HCT116 (cell line): Measurements from ENCODE around the gene ZMYM2. TPM values are rescaled to one million over a fixed set of nuclear protein-coding genes. Genes with fewer than 3 reads are reported as not detected.

ENCODE experiments used
- ATAC-seq: fragments of 200-7000 bp; cut with Tn5 transposase; 2 replicates; pipeline ENCODE4 v1.9.1; 2020; ENCODE audit warnings: mild to moderate bottlenecking, moderate library complexity
- BruUV-seq: library from RNA; stranded (reverse); fragments of 400-500 nt; replicated peaks from 2 replicates; lab custom pipeline; 2021; lab: Mats Ljungman, UMichigan
- CTCF ChIA-PET: fragments of 300-600 bp; sonication (Branson Sonifier 250); formaldehyde crosslinking; loops from one replicate; lab custom pipeline; 2021; ENCODE audit warnings: antibody characterized with exemption; lab: Charles Lee
- POLR2A ChIA-PET: fragments of 300-600, 350-600 bp; sonication (Branson Sonifier 250); formaldehyde crosslinking; loops from one replicate; lab custom pipeline; 2021; ENCODE audit warnings: antibody characterized with exemption; lab: Charles Lee
- RAD21 ChIA-PET, 2 experiments: fragments of 300-600 bp; sonication (Branson Sonifier 250); formaldehyde crosslinking; loops; one replicate each; lab custom pipeline; 2023; ENCODE audit warnings: low total read pairs in 2 of 2; ENCODE audit not compliant: uncharacterized antibody in 2 of 2, unreplicated experiment in 2 of 2, low non-redundant PET in 1 of 2; lab: Charles Lee
- DNase-seq: peaks from one replicate; pipeline ENCODE4 v3.0.0-alpha.2; 2010; ENCODE audit warnings: low read depth, low spot score
- H2AFZ ChIP-seq: fragments of 200-600 bp; shearing (Covaris generic), sonication (generic); 2 replicates; pipeline ENCODE4 v1.6.1; 2017; ENCODE audit warnings: low read depth, mixed run types, mixed read lengths, antibody characterized with exemption, low read length; ENCODE audit not compliant: poor library complexity, severe bottlenecking
- H3K27ac ChIP-seq: 2 replicates; pipeline ENCODE4 v1.5.1; 2012; ENCODE audit warnings: low read depth, low read length
- H3K27me3 ChIP-seq: fragments of 200-600 bp; sonication (generic); 2 replicates; pipeline ENCODE4 v1.6.1; 2016; ENCODE audit warnings: mixed run types, low read length, mixed read lengths; ENCODE audit not compliant: insufficient read depth
- H3K36me3 ChIP-seq, 2 experiments: fragments of 200-500 bp in 1 of 2; fragments of 200-600 bp in 1 of 2; sonication (Bioruptor generic) in 1 of 2; sonication (generic) in 1 of 2; 2 replicates each; pipeline versions ENCODE4 v1.5.1 to v1.6.1; 2014 to 2016; ENCODE audit warnings: low read length in 2 of 2, inconsistent platforms in 1 of 2, mixed read lengths in 1 of 2, mixed run types in 1 of 2; ENCODE audit not compliant: insufficient read depth in 2 of 2, control insufficient read depth in 1 of 2
- H3K4me1 ChIP-seq, 2 experiments: fragments of 200-600 bp in 1 of 2; sonication (generic) in 1 of 2; 2 replicates each; pipeline versions ENCODE4 v1.5.1 to v1.6.1; 2012 to 2017; ENCODE audit warnings: low read length in 2 of 2, inconsistent platforms in 1 of 2, mild to moderate bottlenecking in 1 of 2, mixed read lengths in 1 of 2, mixed run types in 1 of 2, moderate library complexity in 1 of 2; ENCODE audit not compliant: insufficient read depth in 2 of 2, control insufficient read depth in 1 of 2
- H3K4me2 ChIP-seq: fragments of 200-600 bp; sonication (generic); 2 replicates; pipeline ENCODE4 v1.6.1; 2017; ENCODE audit warnings: mixed run types, low read length, mixed read lengths
- H3K4me3 ChIP-seq, 2 experiments: fragments of 200-600 bp in 1 of 2; sonication (generic) in 1 of 2; replicated peaks in 1 of 2; 2 replicates each; pipeline ENCODE4 v1.5.1; 2011 to 2016; ENCODE audit warnings: low read length in 2 of 2, control low read depth in 1 of 2, low read depth in 1 of 2, mild to moderate bottlenecking in 1 of 2, mixed read lengths in 1 of 2, mixed run types in 1 of 2
- H3K79me2 ChIP-seq: fragments of 200-600 bp; sonication (generic); 2 replicates; pipeline ENCODE4 v1.6.1; 2017; ENCODE audit warnings: mild to moderate bottlenecking, mixed run types, low read length, moderate library complexity, mixed read lengths; ENCODE audit not compliant: insufficient read depth
- H3K9ac ChIP-seq: fragments of 200-600 bp; sonication (generic); 2 replicates; pipeline ENCODE4 v1.6.1; 2016; ENCODE audit warnings: low read length, mixed read lengths
- H3K9me2 ChIP-seq: fragments of 200-600 bp; sonication (generic), shearing (Covaris generic); 2 replicates; pipeline ENCODE4 v1.6.1; 2017; ENCODE audit warnings: mixed run types, mild to moderate bottlenecking, moderate library complexity; ENCODE audit not compliant: insufficient read depth
- H3K9me3 ChIP-seq, 2 experiments: fragments of 200-500 bp in 1 of 2; fragments of 200-600 bp in 1 of 2; sonication (Bioruptor generic) in 1 of 2; sonication (generic) in 1 of 2; 2 replicates each; pipeline ENCODE4 v1.6.1; 2014 to 2017; ENCODE audit warnings: low read length in 2 of 2, mixed read lengths in 2 of 2, inconsistent platforms in 1 of 2, low read depth in 1 of 2, mild to moderate bottlenecking in 1 of 2, mixed run types in 1 of 2, moderate library complexity in 1 of 2; ENCODE audit not compliant: control insufficient read depth in 1 of 2, insufficient read depth in 1 of 2
- H4K20me1 ChIP-seq: fragments of 200-600 bp; sonication (generic), shearing (Covaris generic); 2 replicates; pipeline ENCODE4 v1.6.1; 2017; ENCODE audit warnings: mixed run types, mild to moderate bottlenecking, moderate library complexity; ENCODE audit not compliant: insufficient read depth
- CBX3 ChIP-seq: IDR thresholded peaks from 2 replicates; pipeline ENCODE4 v1.6.1; 2012; ENCODE audit warnings: low read depth
- CEBPB ChIP-seq: IDR thresholded peaks from 2 replicates; pipeline ENCODE4 v1.6.1; 2012; ENCODE audit warnings: low read depth
- EGR1 ChIP-seq: IDR thresholded peaks from 2 replicates; pipeline ENCODE4 v1.6.1; 2012; ENCODE audit warnings: low read depth
- ELF1 ChIP-seq: IDR thresholded peaks from 2 replicates; pipeline ENCODE4 v1.6.1; 2012; ENCODE audit warnings: low read depth, borderline replicate concordance
- EZH2phosphoT487 ChIP-seq: fragments of 200-600 bp; IDR thresholded peaks from 2 replicates; pipeline ENCODE4 v1.6.1; 2018; ENCODE audit warnings: antibody characterized with exemption, borderline replicate concordance
- FOSL1 ChIP-seq: IDR thresholded peaks from 2 replicates; pipeline ENCODE4 v1.6.1; 2012; ENCODE audit warnings: low read depth
- POLR2A ChIP-seq: IDR thresholded peaks from 2 replicates; pipeline ENCODE4 v1.7.0; 2011; ENCODE audit warnings: borderline replicate concordance; ENCODE audit not compliant: insufficient read depth, insufficient read length; ENCODE audit errors: extremely low read depth
- POLR2AphosphoS5 ChIP-seq: IDR thresholded peaks from 2 replicates; pipeline ENCODE4 v1.6.1; 2011; ENCODE audit warnings: mild to moderate bottlenecking, low read depth, low read length, moderate library complexity
- RAD21 ChIP-seq: IDR thresholded peaks from 2 replicates; pipeline ENCODE4 v1.6.1; 2012; ENCODE audit warnings: low read depth, mild to moderate bottlenecking
- SIN3A ChIP-seq: IDR thresholded peaks from 2 replicates; pipeline ENCODE4 v1.6.1; 2012; ENCODE audit warnings: low read depth
- SP1 ChIP-seq: IDR thresholded peaks from 2 replicates; pipeline ENCODE4 v1.6.1; 2012; ENCODE audit warnings: low read depth
- SRF ChIP-seq: IDR thresholded peaks from 2 replicates; pipeline ENCODE4 v1.6.1; 2012; ENCODE audit warnings: low read depth
- TCF7L2 ChIP-seq: IDR thresholded peaks from 2 replicates; pipeline ENCODE4 v1.7.0; 2011; ENCODE audit warnings: borderline replicate concordance, inconsistent platforms; ENCODE audit not compliant: insufficient read depth, insufficient read length; ENCODE audit errors: extremely low read depth
- YY1 ChIP-seq: IDR thresholded peaks from 2 replicates; pipeline ENCODE4 v1.6.1; 2011; ENCODE audit warnings: low read length, low read depth, moderate library complexity, mild to moderate bottlenecking; ENCODE audit not compliant: insufficient replicate concordance; ENCODE audit errors: extremely low read depth
- ZFX ChIP-seq: fragments of 450-650 bp; IDR thresholded peaks from 2 replicates; pipeline ENCODE4 v1.6.1; 2017
- ZNF274 ChIP-seq: fragments of 200-500 bp; sonication (Bioruptor generic); IDR thresholded peaks from 2 replicates; pipeline ENCODE4 v1.6.1; 2014; ENCODE audit warnings: mild to moderate bottlenecking, low read depth, low read length, inconsistent platforms
- intact Hi-C: fragments of 100-400 bp; cut with micrococcal nuclease; formaldehyde crosslinking; loops from 2 replicates; pipeline ENCODE4 v1.10.0; 2022
- total RNA-seq: library from RNA; stranded (reverse); gene quantifications from one replicate; pipeline ENCODE4 v1.2.1, GENCODE V29; 2021; ENCODE audit not compliant: unreplicated experiment
- TF ChIP-seq, protein P1 (sequence below): IDR thresholded peaks from 2 replicates; pipeline ENCODE4 v1.6.1; 2012
- TF ChIP-seq, protein P2 (sequence below): IDR thresholded peaks from 2 replicates; pipeline ENCODE4 v1.6.1; 2012; ENCODE audit warnings: low read depth
- TF ChIP-seq, protein P3 (sequence below): IDR thresholded peaks from 2 replicates; pipeline ENCODE4 v1.6.1; 2011; ENCODE audit warnings: mild to moderate bottlenecking, low read length, moderate library complexity; ENCODE audit not compliant: insufficient replicate concordance; ENCODE audit errors: extremely low read depth
- TF ChIP-seq, protein P4 (sequence below), 3 experiments: fragments of 200-600 bp in 1 of 3; sonication (generic) in 1 of 3; IDR thresholded peaks in 2 of 3; conservative IDR thresholded peaks in 1 of 3; 2 replicates each; pipeline ENCODE4 v1.5.1; 2012 to 2017; ENCODE audit warnings: low read depth in 2 of 3, low read length in 2 of 3, antibody characterized with exemption in 1 of 3, borderline replicate concordance in 1 of 3, control low read depth in 1 of 3, mild to moderate bottlenecking in 1 of 3, mixed read lengths in 1 of 3, mixed run types in 1 of 3, moderate library complexity in 1 of 3; ENCODE audit not compliant: insufficient read depth in 1 of 3

The ZMYM2 gene
- total RNA-seq, 1 experiment from 2014 or later, result 53.0 TPM

DNA sequence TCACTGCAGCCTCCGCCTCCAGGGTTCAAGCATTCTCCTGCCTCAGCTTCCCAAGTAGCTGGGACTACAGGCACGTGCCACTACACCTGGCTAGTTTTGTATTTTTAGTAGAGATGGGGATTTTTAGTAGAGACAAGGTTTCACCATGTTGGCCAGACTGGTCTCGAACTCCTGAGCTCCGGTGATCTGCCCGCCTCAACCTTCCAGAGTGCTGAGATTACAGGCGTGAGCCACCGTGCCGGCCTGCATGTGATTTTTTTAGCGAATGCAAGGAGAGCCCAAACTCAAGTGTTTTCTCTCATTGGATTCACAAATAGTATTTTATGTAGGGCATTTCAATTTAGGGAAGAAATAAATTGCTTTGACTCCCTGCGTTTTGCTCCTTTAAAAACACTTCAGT lies 4.4 kb downstream of the ZMYM2 start:
- TF ChIP-seq SRF, result no peak
- no peak for TF ChIP-seq FOSL1
- TF ChIP-seq, protein P1, sequence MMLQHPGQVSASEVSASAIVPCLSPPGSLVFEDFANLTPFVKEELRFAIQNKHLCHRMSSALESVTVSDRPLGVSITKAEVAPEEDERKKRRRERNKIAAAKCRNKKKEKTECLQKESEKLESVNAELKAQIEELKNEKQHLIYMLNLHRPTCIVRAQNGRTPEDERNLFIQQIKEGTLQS, result no peak
- no peak for TF ChIP-seq RAD21
- no peak for TF ChIP-seq CBX3
- no peak for TF ChIP-seq EGR1
- TF ChIP-seq YY1, result no peak
- no peak for TF ChIP-seq POLR2A
- no peak for TF ChIP-seq ZNF274
- no peak for TF ChIP-seq ZFX
- no peak for TF ChIP-seq ELF1
- no peak for TF ChIP-seq POLR2AphosphoS5
- TF ChIP-seq TCF7L2, result no peak
- no peak for TF ChIP-seq SP1
- TF ChIP-seq, protein P2, sequence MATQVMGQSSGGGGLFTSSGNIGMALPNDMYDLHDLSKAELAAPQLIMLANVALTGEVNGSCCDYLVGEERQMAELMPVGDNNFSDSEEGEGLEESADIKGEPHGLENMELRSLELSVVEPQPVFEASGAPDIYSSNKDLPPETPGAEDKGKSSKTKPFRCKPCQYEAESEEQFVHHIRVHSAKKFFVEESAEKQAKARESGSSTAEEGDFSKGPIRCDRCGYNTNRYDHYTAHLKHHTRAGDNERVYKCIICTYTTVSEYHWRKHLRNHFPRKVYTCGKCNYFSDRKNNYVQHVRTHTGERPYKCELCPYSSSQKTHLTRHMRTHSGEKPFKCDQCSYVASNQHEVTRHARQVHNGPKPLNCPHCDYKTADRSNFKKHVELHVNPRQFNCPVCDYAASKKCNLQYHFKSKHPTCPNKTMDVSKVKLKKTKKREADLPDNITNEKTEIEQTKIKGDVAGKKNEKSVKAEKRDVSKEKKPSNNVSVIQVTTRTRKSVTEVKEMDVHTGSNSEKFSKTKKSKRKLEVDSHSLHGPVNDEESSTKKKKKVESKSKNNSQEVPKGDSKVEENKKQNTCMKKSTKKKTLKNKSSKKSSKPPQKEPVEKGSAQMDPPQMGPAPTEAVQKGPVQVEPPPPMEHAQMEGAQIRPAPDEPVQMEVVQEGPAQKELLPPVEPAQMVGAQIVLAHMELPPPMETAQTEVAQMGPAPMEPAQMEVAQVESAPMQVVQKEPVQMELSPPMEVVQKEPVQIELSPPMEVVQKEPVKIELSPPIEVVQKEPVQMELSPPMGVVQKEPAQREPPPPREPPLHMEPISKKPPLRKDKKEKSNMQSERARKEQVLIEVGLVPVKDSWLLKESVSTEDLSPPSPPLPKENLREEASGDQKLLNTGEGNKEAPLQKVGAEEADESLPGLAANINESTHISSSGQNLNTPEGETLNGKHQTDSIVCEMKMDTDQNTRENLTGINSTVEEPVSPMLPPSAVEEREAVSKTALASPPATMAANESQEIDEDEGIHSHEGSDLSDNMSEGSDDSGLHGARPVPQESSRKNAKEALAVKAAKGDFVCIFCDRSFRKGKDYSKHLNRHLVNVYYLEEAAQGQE, result no peak
- TF ChIP-seq SIN3A, result no peak
- TF ChIP-seq CEBPB, result no peak
- TF ChIP-seq EZH2phosphoT487, result no peak
- TF ChIP-seq, protein P3, sequence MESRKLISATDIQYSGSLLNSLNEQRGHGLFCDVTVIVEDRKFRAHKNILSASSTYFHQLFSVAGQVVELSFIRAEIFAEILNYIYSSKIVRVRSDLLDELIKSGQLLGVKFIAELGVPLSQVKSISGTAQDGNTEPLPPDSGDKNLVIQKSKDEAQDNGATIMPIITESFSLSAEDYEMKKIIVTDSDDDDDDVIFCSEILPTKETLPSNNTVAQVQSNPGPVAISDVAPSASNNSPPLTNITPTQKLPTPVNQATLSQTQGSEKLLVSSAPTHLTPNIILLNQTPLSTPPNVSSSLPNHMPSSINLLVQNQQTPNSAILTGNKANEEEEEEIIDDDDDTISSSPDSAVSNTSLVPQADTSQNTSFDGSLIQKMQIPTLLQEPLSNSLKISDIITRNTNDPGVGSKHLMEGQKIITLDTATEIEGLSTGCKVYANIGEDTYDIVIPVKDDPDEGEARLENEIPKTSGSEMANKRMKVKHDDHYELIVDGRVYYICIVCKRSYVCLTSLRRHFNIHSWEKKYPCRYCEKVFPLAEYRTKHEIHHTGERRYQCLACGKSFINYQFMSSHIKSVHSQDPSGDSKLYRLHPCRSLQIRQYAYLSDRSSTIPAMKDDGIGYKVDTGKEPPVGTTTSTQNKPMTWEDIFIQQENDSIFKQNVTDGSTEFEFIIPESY, result no peak
- TF ChIP-seq, protein P4, sequence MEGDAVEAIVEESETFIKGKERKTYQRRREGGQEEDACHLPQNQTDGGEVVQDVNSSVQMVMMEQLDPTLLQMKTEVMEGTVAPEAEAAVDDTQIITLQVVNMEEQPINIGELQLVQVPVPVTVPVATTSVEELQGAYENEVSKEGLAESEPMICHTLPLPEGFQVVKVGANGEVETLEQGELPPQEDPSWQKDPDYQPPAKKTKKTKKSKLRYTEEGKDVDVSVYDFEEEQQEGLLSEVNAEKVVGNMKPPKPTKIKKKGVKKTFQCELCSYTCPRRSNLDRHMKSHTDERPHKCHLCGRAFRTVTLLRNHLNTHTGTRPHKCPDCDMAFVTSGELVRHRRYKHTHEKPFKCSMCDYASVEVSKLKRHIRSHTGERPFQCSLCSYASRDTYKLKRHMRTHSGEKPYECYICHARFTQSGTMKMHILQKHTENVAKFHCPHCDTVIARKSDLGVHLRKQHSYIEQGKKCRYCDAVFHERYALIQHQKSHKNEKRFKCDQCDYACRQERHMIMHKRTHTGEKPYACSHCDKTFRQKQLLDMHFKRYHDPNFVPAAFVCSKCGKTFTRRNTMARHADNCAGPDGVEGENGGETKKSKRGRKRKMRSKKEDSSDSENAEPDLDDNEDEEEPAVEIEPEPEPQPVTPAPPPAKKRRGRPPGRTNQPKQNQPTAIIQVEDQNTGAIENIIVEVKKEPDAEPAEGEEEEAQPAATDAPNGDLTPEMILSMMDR (IDR thresholded peaks at IDR 0.05 in 2 of 3, conservative IDR thresholded peaks at IDR 0.05 in 1 of 3; ENCODE audit: borderline replicate concordance in 1 of 3, insufficient read depth in 1 of 3, low read depth in 2 of 3, low read length in 2 of 3), result no peak
- no TSS peak for BruUV-seq
- DNase-seq, result no peak
- Histone ChIP-seq H3K4me2 (no peak overlapping the region), H4K20me1 (peaks cover 15% of the 10 kb centered on the region; the same call in 1 of the 2 replicates), H3K9ac (no peak overlapping the region), H3K9me3 (no peaks in the 10 kb centered on the region), H3K36me3 (peaks cover 18 to 33% of the 10 kb centered on the region in 2 experiments; a peak in 3 of 4 replicates), H3K27me3 (no peaks in the 10 kb centered on the region), H3K4me3 (no peak overlapping the region), H3K79me2 (peaks cover 84% of the 10 kb centered on the region), H3K9me2 (no peaks in the 10 kb centered on the region), H3K27ac (no peak overlapping the region), H3K4me1 (peaks cover 8 to 15% of the 10 kb centered on the region in 2 experiments), H2AFZ (no peak overlapping the region)
- ChIA-PET POLR2A (no interaction called here), CTCF (no interaction called here), RAD21 (no interaction called here)
- intact Hi-C loops, result no loop called here
- no peak for ATAC-seq
